Neural cell (in vitro differentiated cells): ENCODE measurements around the gene SFT2D2. TPM values are rescaled to one million over a fixed set of nuclear protein-coding genes. Genes with fewer than 3 reads are reported as not detected.

ENCODE experiments used
- H2AFZ ChIP-seq: fragments of 200-600, 300-800 bp; sonication (generic), shearing (Covaris generic); 2 replicates; pipeline ENCODE4 v1.6.0; 2014; ENCODE audit warnings: low read depth, mild to moderate bottlenecking, antibody characterized with exemption, low read length, moderate library complexity
- H3F3A ChIP-seq: fragments of 200-600 bp; shearing (Covaris generic); 2 replicates; pipeline ENCODE4 v1.6.1; 2016; ENCODE audit warnings: mild to moderate bottlenecking, moderate library complexity, mixed read lengths, antibody characterized with exemption, low read length; ENCODE audit not compliant: insufficient read depth, poor library complexity, severe bottlenecking
- H3K27ac ChIP-seq: fragments of 200-600, 300-800 bp; sonication (generic), shearing (Covaris generic); 2 replicates; pipeline ENCODE4 v1.5.1; 2014; ENCODE audit warnings: mild to moderate bottlenecking, low read length, moderate library complexity
- H3K27me3 ChIP-seq: fragments of 300-800, 200-600 bp; sonication (generic), shearing (Covaris generic); 2 replicates; pipeline ENCODE4 v1.6.0; 2014; ENCODE audit warnings: mild to moderate bottlenecking, low read depth, low read length, moderate library complexity; ENCODE audit not compliant: insufficient read depth
- H3K36me3 ChIP-seq: fragments of 300-800, 200-600 bp; sonication (generic), shearing (Covaris generic); 2 replicates; pipeline ENCODE4 v1.5.1; 2014; ENCODE audit warnings: mild to moderate bottlenecking, antibody characterized with exemption, low read length, moderate library complexity; ENCODE audit not compliant: insufficient read depth
- H3K4me2 ChIP-seq: fragments of 300-800, 200-600 bp; sonication (generic), shearing (Covaris generic); 2 replicates; pipeline ENCODE4 v1.6.0; 2014; ENCODE audit warnings: mild to moderate bottlenecking, low read length
- H3K4me3 ChIP-seq: fragments of 300-800, 200-600 bp; sonication (generic), shearing (Covaris generic); 2 replicates; pipeline ENCODE4 v1.5.1; 2014; ENCODE audit warnings: mild to moderate bottlenecking, low read length, moderate library complexity
- H3K79me2 ChIP-seq: fragments of 200-600 bp; shearing (Covaris generic); replicated peaks from 2 replicates; pipeline ENCODE4 v1.6.0; 2014; ENCODE audit warnings: mild to moderate bottlenecking, low read length, moderate library complexity; ENCODE audit not compliant: insufficient read depth
- H3K9ac ChIP-seq: fragments of 300-800, 200-600 bp; sonication (generic), shearing (Covaris generic); 2 replicates; pipeline ENCODE4 v1.6.1; 2016; ENCODE audit warnings: mild to moderate bottlenecking, low read length, mixed read lengths
- H3K9me2 ChIP-seq: fragments of 200-600 bp; shearing (Covaris generic); 2 replicates; pipeline ENCODE4 v1.6.1; 2016; ENCODE audit warnings: mild to moderate bottlenecking, low read length, mixed read lengths; ENCODE audit not compliant: insufficient read depth
- H3K9me3 ChIP-seq: fragments of 200-600, 300-800 bp; sonication (generic), shearing (Covaris generic); 2 replicates; pipeline ENCODE4 v1.6.1; 2016; ENCODE audit warnings: mild to moderate bottlenecking, mixed run types, low read length, moderate library complexity, mixed read lengths
- H4K20me1 ChIP-seq: fragments of 200-600 bp; shearing (Covaris generic); 2 replicates; pipeline ENCODE4 v1.6.1; 2016; ENCODE audit warnings: mild to moderate bottlenecking, mixed run types; ENCODE audit not compliant: insufficient read depth
- EP300 ChIP-seq: fragments of 450-650 bp; conservative IDR thresholded peaks from 2 replicates; pipeline ENCODE4 v1.6.1; 2014; ENCODE audit warnings: antibody characterized with exemption, mild to moderate bottlenecking, moderate library complexity; ENCODE audit not compliant: poor library complexity, severe bottlenecking
- EZH2 ChIP-seq: fragments of 200-600, 300-800 bp; shearing (Covaris generic), sonication (generic); IDR thresholded peaks from 2 replicates; pipeline ENCODE4 v1.6.1; 2014; ENCODE audit warnings: antibody characterized with exemption, low read length, borderline replicate concordance, mild to moderate bottlenecking; ENCODE audit not compliant: insufficient read depth, poor library complexity, severe bottlenecking
- MXI1 ChIP-seq: fragments of 450-650 bp; conservative IDR thresholded peaks from 2 replicates; pipeline ENCODE4 v1.6.1; 2014; ENCODE audit warnings: antibody characterized with exemption, mild to moderate bottlenecking; ENCODE audit not compliant: poor library complexity, severe bottlenecking
- POLR2AphosphoS5 ChIP-seq: IDR thresholded peaks from 2 replicates; pipeline ENCODE4 v1.6.1; 2012
- RAD21 ChIP-seq: fragments of 450-650 bp; conservative IDR thresholded peaks from 2 replicates; pipeline ENCODE4 v1.6.1; 2014; ENCODE audit warnings: antibody characterized with exemption, mild to moderate bottlenecking, moderate library complexity
- REST ChIP-seq: IDR thresholded peaks from 2 replicates; pipeline ENCODE4 v1.6.1; 2012; ENCODE audit warnings: borderline replicate concordance
- SMC3 ChIP-seq: fragments of 450-650 bp; conservative IDR thresholded peaks from 2 replicates; pipeline ENCODE4 v1.6.1; 2014; ENCODE audit warnings: antibody characterized with exemption, mild to moderate bottlenecking, moderate library complexity; ENCODE audit not compliant: poor library complexity
- TAF1 ChIP-seq: IDR thresholded peaks from 2 replicates; pipeline ENCODE4 v1.6.1; 2012; ENCODE audit warnings: low read depth
- polyA plus RNA-seq: library from polyadenylated mRNA; depleted of rRNA; stranded (reverse); fragments of >200 nt; gene quantifications from 2 replicates; pipeline ENCODE4 v1.2.3, GENCODE V29; 2014
- TF ChIP-seq, protein P1 (sequence below): fragments of 450-650 bp; IDR thresholded peaks from 2 replicates; pipeline ENCODE4 v1.5.1; 2014; ENCODE audit warnings: antibody characterized with exemption, mild to moderate bottlenecking, moderate library complexity; ENCODE audit not compliant: poor library complexity, severe bottlenecking

Gene SFT2D2
- polyA plus RNA-seq, 1 donor from 2014 or later: 8.3 TPM

- H4K20me1 ChIP-seq: no peaks in the 10 kb centered on the region
- H3K4me3 ChIP-seq: no peak overlapping the region
- no peaks in the 10 kb centered on the region for H3K36me3 ChIP-seq
- H3K27me3 ChIP-seq: no peaks in the 10 kb centered on the region
- H3K9me2 ChIP-seq: no peaks in the 10 kb centered on the region
- no peak for TF ChIP-seq MXI1
- TF ChIP-seq, protein P1, sequence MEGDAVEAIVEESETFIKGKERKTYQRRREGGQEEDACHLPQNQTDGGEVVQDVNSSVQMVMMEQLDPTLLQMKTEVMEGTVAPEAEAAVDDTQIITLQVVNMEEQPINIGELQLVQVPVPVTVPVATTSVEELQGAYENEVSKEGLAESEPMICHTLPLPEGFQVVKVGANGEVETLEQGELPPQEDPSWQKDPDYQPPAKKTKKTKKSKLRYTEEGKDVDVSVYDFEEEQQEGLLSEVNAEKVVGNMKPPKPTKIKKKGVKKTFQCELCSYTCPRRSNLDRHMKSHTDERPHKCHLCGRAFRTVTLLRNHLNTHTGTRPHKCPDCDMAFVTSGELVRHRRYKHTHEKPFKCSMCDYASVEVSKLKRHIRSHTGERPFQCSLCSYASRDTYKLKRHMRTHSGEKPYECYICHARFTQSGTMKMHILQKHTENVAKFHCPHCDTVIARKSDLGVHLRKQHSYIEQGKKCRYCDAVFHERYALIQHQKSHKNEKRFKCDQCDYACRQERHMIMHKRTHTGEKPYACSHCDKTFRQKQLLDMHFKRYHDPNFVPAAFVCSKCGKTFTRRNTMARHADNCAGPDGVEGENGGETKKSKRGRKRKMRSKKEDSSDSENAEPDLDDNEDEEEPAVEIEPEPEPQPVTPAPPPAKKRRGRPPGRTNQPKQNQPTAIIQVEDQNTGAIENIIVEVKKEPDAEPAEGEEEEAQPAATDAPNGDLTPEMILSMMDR: no peak
- H2AFZ ChIP-seq: no peak overlapping the region
- H3K9me3 ChIP-seq: no peaks in the 10 kb centered on the region
- H3K4me2 ChIP-seq: no peak overlapping the region
- H3K79me2 ChIP-seq: no peaks in the 10 kb centered on the region
- no peak overlapping the region for H3K27ac ChIP-seq
- H3K9ac ChIP-seq: no peak overlapping the region
- no peaks in the 10 kb centered on the region for H3F3A ChIP-seq
Measured at GRCh38 chr1:168236836-168237611, 11.2 kb downstream of the SFT2D2 start.

GRCh38 chr1:168243198-168243597, 17.4 kb downstream of the SFT2D2 start:
- H2AFZ ChIP-seq: no peak overlapping the region
- H3K27me3 ChIP-seq: no peaks in the 10 kb centered on the region
- no peaks in the 10 kb centered on the region for H3K79me2 ChIP-seq
- no peak overlapping the region for H3K9ac ChIP-seq
- TF ChIP-seq EP300 (no peak), SMC3 (no peak), TAF1 (no peak), RAD21 (no peak), REST (no peak), EZH2 (no peak), MXI1 (no peak), POLR2AphosphoS5 (no peak)
- TF ChIP-seq, protein P1: no peak
- H3K4me2 ChIP-seq: no peak overlapping the region
- H3K9me2 ChIP-seq: no peaks in the 10 kb centered on the region
- H3K9me3 ChIP-seq: no peaks in the 10 kb centered on the region
- no peaks in the 10 kb centered on the region for H3F3A ChIP-seq
- H4K20me1 ChIP-seq: no peaks in the 10 kb centered on the region
- no peak overlapping the region for H3K27ac ChIP-seq
- no peaks in the 10 kb centered on the region for H3K36me3 ChIP-seq
- no peak overlapping the region for H3K4me3 ChIP-seq
